Mammary epithelial cell (primary cell): Measurements from ENCODE around the gene ADGRV1.

ENCODE experiments used
- CTCF ChIP-seq, 2 donors: IDR thresholded peaks in 1 of 2; conservative IDR thresholded peaks in 1 of 2; 2 replicates each; pipeline ENCODE4 v1.5.1; 2011 to 2012; ENCODE audit warnings: inconsistent platforms in 2 of 2, low read length in 2 of 2, mild to moderate bottlenecking in 2 of 2, control low read depth in 1 of 2, low read depth in 1 of 2; ENCODE audit not compliant: insufficient read depth in 1 of 2; ENCODE audit errors: extremely low read depth in 1 of 2
- EZH2 ChIP-seq: IDR thresholded peaks from 2 replicates; pipeline ENCODE4 v1.6.1; 2012; ENCODE audit warnings: low read length, inconsistent platforms, borderline replicate concordance

GRCh38 chr5:91052977-91053740 lies 494.6 kb downstream of the ADGRV1 start:
- no peak for TF ChIP-seq CTCF (conservative IDR thresholded peaks at IDR 0.05 in 1 of 2, IDR thresholded peaks at IDR 0.05 in 1 of 2; ENCODE audit: extremely low read depth in 1 of 2, insufficient read depth in 1 of 2, low read depth in 1 of 2, low read length in 2 of 2)
- no peak for TF ChIP-seq EZH2
